H9 (cell line): ENCODE results near the gene SPOCD1. TPM values are rescaled to one million over a fixed set of nuclear protein-coding genes. Genes with fewer than 3 reads are reported as not detected.
A peak's percentile ranks its signal among the peaks of the same experiment; 100 is the strongest.

Experiments
- DNase-seq: peaks from one replicate; pipeline ENCODE4 v3.0.0-alpha.2; 2017
- H2AFZ ChIP-seq: one replicate; pipeline ENCODE4 v1.6.1; 2013; ENCODE audit warnings: mild to moderate bottlenecking, low read length, control low read depth, moderate library complexity
- H2AK5ac ChIP-seq: 2 replicates; pipeline ENCODE4 v1.6.1; 2013; ENCODE audit warnings: low read length, control low read depth, mixed read lengths; ENCODE audit not compliant: insufficient read length
- H2BK120ac ChIP-seq: one replicate; pipeline ENCODE4 v1.6.1; 2013; ENCODE audit warnings: low read depth, mild to moderate bottlenecking, low read length, control low read depth, inconsistent platforms; ENCODE audit not compliant: poor library complexity, severe bottlenecking
- H2BK12ac ChIP-seq: 2 replicates; pipeline ENCODE4 v1.6.1; 2013; ENCODE audit warnings: low read length, control low read depth, mixed read lengths, low read depth; ENCODE audit not compliant: insufficient read length
- H2BK15ac ChIP-seq: 2 replicates; pipeline ENCODE4 v1.6.1; 2013; ENCODE audit warnings: low read depth, low read length, control low read depth
- H2BK20ac ChIP-seq: one replicate; pipeline ENCODE4 v1.6.1; 2013; ENCODE audit warnings: low read depth, mild to moderate bottlenecking, low read length, control low read depth, inconsistent platforms; ENCODE audit not compliant: poor library complexity, severe bottlenecking
- H2BK5ac ChIP-seq: 2 replicates; pipeline ENCODE4 v1.6.1; 2013; ENCODE audit warnings: low read length, control low read depth, mixed read lengths; ENCODE audit not compliant: insufficient read length
- H3K14ac ChIP-seq: 2 replicates; pipeline ENCODE4 v1.6.1; 2013; ENCODE audit warnings: low read length, control low read depth; ENCODE audit not compliant: insufficient read depth
- H3K18ac ChIP-seq: 2 replicates; pipeline ENCODE4 v1.6.1; 2013; ENCODE audit warnings: low read depth, mild to moderate bottlenecking, mixed read lengths, low read length, control low read depth; ENCODE audit not compliant: insufficient read length
- H3K23ac ChIP-seq: 2 replicates; pipeline ENCODE4 v1.6.1; 2013; ENCODE audit warnings: low read length, control low read depth, mixed read lengths, low read depth; ENCODE audit not compliant: insufficient read length
- H3K23me2 ChIP-seq: 2 replicates; pipeline ENCODE4 v1.6.1; 2013; ENCODE audit warnings: low read depth, mild to moderate bottlenecking, mixed read lengths, low read length, control low read depth; ENCODE audit not compliant: insufficient read length, poor library complexity, severe bottlenecking
- H3K27ac ChIP-seq: 2 replicates; pipeline ENCODE4 v1.5.1; 2013; ENCODE audit warnings: low read length, control low read depth, mixed read lengths, low read depth; ENCODE audit not compliant: insufficient read length
- H3K27me3 ChIP-seq: 2 replicates; pipeline ENCODE4 v1.6.1; 2013; ENCODE audit warnings: low read length, control low read depth, inconsistent platforms; ENCODE audit not compliant: insufficient read depth
- H3K4ac ChIP-seq: 2 replicates; pipeline ENCODE4 v1.6.1; 2013; ENCODE audit warnings: low read depth, mild to moderate bottlenecking, control low read depth, inconsistent platforms, low read length, moderate library complexity
- H3K4me1 ChIP-seq: 2 replicates; pipeline ENCODE4 v1.6.1; 2013; ENCODE audit warnings: low read length, control low read depth, inconsistent platforms; ENCODE audit not compliant: insufficient read depth
- H3K4me2 ChIP-seq: 2 replicates; pipeline ENCODE4 v1.6.1; 2013; ENCODE audit warnings: low read length, control low read depth, mixed read lengths; ENCODE audit not compliant: insufficient read length, insufficient read depth
- H3K56ac ChIP-seq: 2 replicates; pipeline ENCODE4 v1.6.1; 2013; ENCODE audit warnings: low read depth, mild to moderate bottlenecking, mixed read lengths, low read length, control low read depth; ENCODE audit not compliant: insufficient read length
- H3K79me1 ChIP-seq: 2 replicates; pipeline ENCODE4 v1.6.1; 2013; ENCODE audit warnings: low read depth, mild to moderate bottlenecking, moderate library complexity, low read length, control low read depth, inconsistent platforms; ENCODE audit not compliant: insufficient read depth, poor library complexity, severe bottlenecking
- H3K79me2 ChIP-seq: 2 replicates; pipeline ENCODE4 v1.6.1; 2013; ENCODE audit warnings: low read length, control low read depth, inconsistent platforms; ENCODE audit not compliant: insufficient read depth
- H3K9ac ChIP-seq: 2 replicates; pipeline ENCODE4 v1.6.1; 2013; ENCODE audit warnings: low read length, control low read depth, mixed read lengths; ENCODE audit not compliant: insufficient read length; ENCODE audit errors: extremely low read depth
- H3K9me3 ChIP-seq: one replicate; pipeline ENCODE4 v1.6.1; 2013; ENCODE audit warnings: low read depth, low read length, inconsistent platforms; ENCODE audit not compliant: control insufficient read depth
- H3T11ph ChIP-seq: one replicate; pipeline ENCODE4 v1.6.1; 2013; ENCODE audit warnings: mild to moderate bottlenecking, low read length, control low read depth, inconsistent platforms
- H4K20me1 ChIP-seq: one replicate; pipeline ENCODE4 v1.6.1; 2013; ENCODE audit not compliant: control insufficient read depth, insufficient read length, insufficient read depth
- H4K5ac ChIP-seq: 2 replicates; pipeline ENCODE4 v1.6.1; 2013; ENCODE audit warnings: low read depth, mild to moderate bottlenecking, mixed read lengths, low read length, control low read depth; ENCODE audit not compliant: insufficient read length
- H4K8ac ChIP-seq: replicated peaks from 2 replicates; pipeline ENCODE4 v1.6.1; 2013; ENCODE audit warnings: low read length, control low read depth, mixed read lengths, low read depth; ENCODE audit not compliant: insufficient read length
- H4K91ac ChIP-seq: 2 replicates; pipeline ENCODE4 v1.6.1; 2013; ENCODE audit warnings: low read depth, mild to moderate bottlenecking, moderate library complexity, mixed read lengths, low read length, control low read depth; ENCODE audit not compliant: insufficient read length
- H3K27ac Mint-ChIP-seq, 3 experiments: 2 replicates in 2 of 3; 3 replicates in 1 of 3; pipeline ENCODE4 v1.8.0; 2020 to 2021; ENCODE audit warnings: mixed read lengths in 3 of 3, mild to moderate bottlenecking in 1 of 3, moderate library complexity in 1 of 3
- H3K27me3 Mint-ChIP-seq: 2 replicates; pipeline ENCODE4 v1.8.0; 2021; ENCODE audit warnings: low read depth, mild to moderate bottlenecking, moderate library complexity, mixed read lengths
- H3K36me3 Mint-ChIP-seq, 3 experiments: 2 replicates in 2 of 3; 3 replicates in 1 of 3; pipeline ENCODE4 v1.8.0; 2020 to 2021; ENCODE audit warnings: low read depth in 3 of 3, mixed read lengths in 3 of 3; ENCODE audit not compliant: insufficient read depth in 1 of 3
- H3K4me1 Mint-ChIP-seq, 2 experiments: 2 replicates each; pipeline ENCODE4 v1.8.0; 2020; ENCODE audit warnings: mixed read lengths in 2 of 2
- H3K4me3 Mint-ChIP-seq, 2 experiments: 2 replicates in 1 of 2; 3 replicates in 1 of 2; pipeline ENCODE4 v1.8.0; 2020 to 2021; ENCODE audit warnings: mild to moderate bottlenecking in 2 of 2, mixed read lengths in 2 of 2, moderate library complexity in 1 of 2
- H3K9me3 Mint-ChIP-seq, 2 experiments: 2 replicates in 1 of 2; 3 replicates in 1 of 2; pipeline ENCODE4 v1.8.0; 2020; ENCODE audit warnings: mild to moderate bottlenecking in 2 of 2, mixed read lengths in 2 of 2, moderate library complexity in 1 of 2
- WGBS: extraction: QIAGEN DNeasy Blood & Tissue Kit; methylation state at CpG from one replicate; pipeline ENCODE4 v1.1.7; 2013; ENCODE audit warnings: missing lambda C conversion rate, low lambda C conversion rate, mixed read lengths; ENCODE audit not compliant: insufficient read length; ENCODE audit errors: extremely low coverage; 5-methylcytosine and 5-hydroxymethylcytosine counted together
- total RNA-seq: library from RNA; stranded (reverse); gene quantifications from 2 replicates; pipeline ENCODE4 v1.2.1, GENCODE V29; 2021
- TF ChIP-seq, protein P1 (sequence below): fragments of 200-600 bp; sonication (generic); conservative IDR thresholded peaks from 3 replicates; pipeline ENCODE4 v1.8.0; 2021; ENCODE audit warnings: antibody characterized with exemption, mild to moderate bottlenecking

Gene SPOCD1
- total RNA-seq, 1 experiment from 2014 or later: 1.5 TPM

DNA sequence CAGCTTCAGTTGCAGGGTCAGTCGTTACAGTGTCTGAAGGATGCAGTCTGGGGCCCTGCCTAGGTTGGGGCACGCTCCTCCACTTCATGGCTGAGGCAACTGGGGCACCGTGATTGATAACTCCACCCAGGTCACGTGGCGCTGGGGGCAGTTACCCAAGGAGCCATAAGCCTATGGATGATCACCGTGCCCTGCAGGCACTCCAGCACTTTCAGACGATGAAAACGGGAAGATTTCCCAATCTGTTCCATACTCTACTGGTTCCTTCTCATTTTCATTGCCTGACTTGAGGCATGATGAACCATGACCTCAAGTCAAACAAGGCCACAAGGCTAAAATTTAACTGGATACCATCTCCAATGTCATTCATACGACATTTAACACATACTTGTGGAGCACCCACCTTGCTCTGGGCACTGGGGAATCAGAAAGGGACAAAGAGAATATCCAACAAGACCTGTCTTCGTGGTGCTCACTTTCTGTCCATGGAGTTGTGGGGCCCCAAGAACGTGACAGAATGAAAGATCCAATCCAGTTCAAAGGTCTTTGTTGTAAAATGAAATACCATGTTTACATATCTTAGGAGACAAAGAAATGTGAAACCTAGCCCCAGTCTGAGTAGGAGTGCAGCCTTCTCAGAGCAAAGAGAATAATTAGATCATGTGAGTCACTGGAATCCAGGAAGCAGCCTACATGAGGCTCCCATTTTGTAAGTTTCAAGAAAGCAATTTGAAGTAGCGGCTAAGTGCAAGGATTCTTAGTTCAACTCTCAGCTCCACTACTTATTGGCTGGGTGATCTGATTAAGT, 39.4 kb upstream of the SPOCD1 start:
- Mint-ChIP-seq H3K36me3 (no peaks in the 10 kb centered on the region), H3K9me3 (no peaks in the 10 kb centered on the region), H3K27me3 (no peaks in the 10 kb centered on the region; the same call in 1 of the 2 replicates), H3K4me3 (no peak overlapping the region), H3K4me1 (no peaks in the 10 kb centered on the region), H3K27ac (peak overlapping the region in 1 of 3 experiments; percentile 59; a peak in 1 of 7 replicates)
- no peak overlapping the region for H2AFZ ChIP-seq
- H3K27ac ChIP-seq: no peak overlapping the region
- H3K4me2 ChIP-seq: no peak overlapping the region
- H4K8ac ChIP-seq: no peak overlapping the region
- H2BK5ac ChIP-seq: no peak overlapping the region
- no peak overlapping the region for H2BK120ac ChIP-seq
- no peak overlapping the region for H2BK12ac ChIP-seq
- H3K4me1 ChIP-seq: no peaks in the 10 kb centered on the region
- H3K79me2 ChIP-seq: no peaks in the 10 kb centered on the region
- H3K27me3 ChIP-seq: no peaks in the 10 kb centered on the region
- H4K91ac ChIP-seq: no peak overlapping the region
- H3K23me2 ChIP-seq: no peaks in the 10 kb centered on the region
- H3K23ac ChIP-seq: no peak overlapping the region
- H2AK5ac ChIP-seq: no peak overlapping the region
- no peak overlapping the region for H3K14ac ChIP-seq
- no peak overlapping the region for H2BK20ac ChIP-seq
- no peaks in the 10 kb centered on the region for H3K9me3 ChIP-seq
- peak overlapping the region; percentile 50 for H4K5ac ChIP-seq
- no peak overlapping the region for H3K4ac ChIP-seq
- WGBS: no CpG with 5 or more reads among the region's 12 CpGs
- H4K20me1 ChIP-seq: no peaks in the 10 kb centered on the region
- H3K56ac ChIP-seq: no peak overlapping the region
- H3K9ac ChIP-seq: no peak overlapping the region
- H3T11ph ChIP-seq: no peak overlapping the region
- no peaks in the 10 kb centered on the region for H3K79me1 ChIP-seq
- TF ChIP-seq, protein P1, sequence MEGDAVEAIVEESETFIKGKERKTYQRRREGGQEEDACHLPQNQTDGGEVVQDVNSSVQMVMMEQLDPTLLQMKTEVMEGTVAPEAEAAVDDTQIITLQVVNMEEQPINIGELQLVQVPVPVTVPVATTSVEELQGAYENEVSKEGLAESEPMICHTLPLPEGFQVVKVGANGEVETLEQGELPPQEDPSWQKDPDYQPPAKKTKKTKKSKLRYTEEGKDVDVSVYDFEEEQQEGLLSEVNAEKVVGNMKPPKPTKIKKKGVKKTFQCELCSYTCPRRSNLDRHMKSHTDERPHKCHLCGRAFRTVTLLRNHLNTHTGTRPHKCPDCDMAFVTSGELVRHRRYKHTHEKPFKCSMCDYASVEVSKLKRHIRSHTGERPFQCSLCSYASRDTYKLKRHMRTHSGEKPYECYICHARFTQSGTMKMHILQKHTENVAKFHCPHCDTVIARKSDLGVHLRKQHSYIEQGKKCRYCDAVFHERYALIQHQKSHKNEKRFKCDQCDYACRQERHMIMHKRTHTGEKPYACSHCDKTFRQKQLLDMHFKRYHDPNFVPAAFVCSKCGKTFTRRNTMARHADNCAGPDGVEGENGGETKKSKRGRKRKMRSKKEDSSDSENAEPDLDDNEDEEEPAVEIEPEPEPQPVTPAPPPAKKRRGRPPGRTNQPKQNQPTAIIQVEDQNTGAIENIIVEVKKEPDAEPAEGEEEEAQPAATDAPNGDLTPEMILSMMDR: no peak
- DNase-seq: no peak
- H3K18ac ChIP-seq: no peak overlapping the region
- no peak overlapping the region for H2BK15ac ChIP-seq
